WTC11 (cell line): ENCODE measurements around the gene PDZRN4.

Experiments
- ATF1 ChIP-seq: sonication (generic); formaldehyde crosslinking; IDR thresholded peaks from 2 replicates; pipeline ENCODE4 v1.8.1; 2023; ENCODE audit warnings: mild to moderate bottlenecking, moderate library complexity, missing genetic modification reagents
- NR1H2 ChIP-seq: sonication (generic); formaldehyde crosslinking; IDR thresholded peaks from 2 replicates; pipeline ENCODE4 v1.9.0; 2021; ENCODE audit warnings: mild to moderate bottlenecking, moderate library complexity, missing genetic modification reagents
- NR2C2 ChIP-seq: sonication (generic); formaldehyde crosslinking; IDR thresholded peaks from 2 replicates; pipeline ENCODE4 v1.8.0; 2022; ENCODE audit warnings: mild to moderate bottlenecking, missing genetic modification reagents
- TF ChIP-seq, protein P1 (sequence below): fragments of 200-600 bp; IDR thresholded peaks from 2 replicates; pipeline ENCODE4 v1.8.0; 2022; ENCODE audit warnings: antibody characterized with exemption
- TF ChIP-seq, protein P2 (sequence below): sonication (generic); formaldehyde crosslinking; IDR thresholded peaks from 2 replicates; pipeline ENCODE4 v1.8.0; 2022; ENCODE audit warnings: mild to moderate bottlenecking, missing genetic modification reagents
- TF ChIP-seq, protein P3 (sequence below): sonication (generic); formaldehyde crosslinking; IDR thresholded peaks from 2 replicates; pipeline ENCODE4 v1.8.0; 2022; ENCODE audit warnings: missing genetic modification reagents
- TF ChIP-seq, protein P4 (sequence below): sonication (generic); formaldehyde crosslinking; IDR thresholded peaks from 2 replicates; pipeline ENCODE4 v1.8.1; 2023; ENCODE audit warnings: mild to moderate bottlenecking, moderate library complexity, missing genetic modification reagents
- TF ChIP-seq, protein P5 (sequence below): sonication (generic); formaldehyde crosslinking; IDR thresholded peaks from 2 replicates; pipeline ENCODE4 v1.8.1; 2023; ENCODE audit warnings: mild to moderate bottlenecking, missing genetic modification reagents, moderate library complexity

DNA sequence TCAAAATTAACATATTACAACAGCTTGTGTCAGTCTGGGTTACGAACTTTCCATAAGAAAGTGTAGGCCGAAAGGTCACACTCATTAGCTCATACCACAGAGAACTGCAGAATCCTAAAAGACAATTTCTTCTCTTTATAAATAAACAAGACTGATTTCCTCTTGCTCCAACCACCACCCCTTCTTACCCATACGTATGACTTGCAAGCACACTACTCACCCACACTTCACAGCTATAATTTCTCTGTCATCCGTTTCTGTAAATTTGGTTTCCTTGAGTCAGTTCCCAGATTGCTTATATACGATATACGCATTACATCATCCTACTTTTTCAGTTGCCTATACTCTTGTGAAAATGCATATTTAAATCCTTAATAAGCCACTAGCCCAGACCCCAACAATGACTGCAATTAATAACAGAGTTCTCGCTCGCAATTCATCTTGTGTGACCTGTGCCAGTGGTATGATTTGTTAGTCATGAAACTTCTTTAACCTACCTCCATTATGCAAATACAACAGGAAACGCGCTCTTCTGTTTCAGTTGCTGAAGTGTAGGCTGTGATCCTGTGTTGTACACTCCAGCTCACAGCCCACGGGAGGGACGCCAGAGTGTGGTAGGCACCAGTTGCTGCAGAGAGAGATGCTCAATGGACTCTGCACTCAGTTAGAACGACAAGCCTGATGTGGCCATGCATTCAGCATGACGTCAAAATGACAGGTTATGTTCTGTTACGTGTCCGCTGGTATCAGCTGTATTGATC, 417.6 kb downstream of the PDZRN4 start:
- TF ChIP-seq NR1H2: no peak
- TF ChIP-seq, protein P1, sequence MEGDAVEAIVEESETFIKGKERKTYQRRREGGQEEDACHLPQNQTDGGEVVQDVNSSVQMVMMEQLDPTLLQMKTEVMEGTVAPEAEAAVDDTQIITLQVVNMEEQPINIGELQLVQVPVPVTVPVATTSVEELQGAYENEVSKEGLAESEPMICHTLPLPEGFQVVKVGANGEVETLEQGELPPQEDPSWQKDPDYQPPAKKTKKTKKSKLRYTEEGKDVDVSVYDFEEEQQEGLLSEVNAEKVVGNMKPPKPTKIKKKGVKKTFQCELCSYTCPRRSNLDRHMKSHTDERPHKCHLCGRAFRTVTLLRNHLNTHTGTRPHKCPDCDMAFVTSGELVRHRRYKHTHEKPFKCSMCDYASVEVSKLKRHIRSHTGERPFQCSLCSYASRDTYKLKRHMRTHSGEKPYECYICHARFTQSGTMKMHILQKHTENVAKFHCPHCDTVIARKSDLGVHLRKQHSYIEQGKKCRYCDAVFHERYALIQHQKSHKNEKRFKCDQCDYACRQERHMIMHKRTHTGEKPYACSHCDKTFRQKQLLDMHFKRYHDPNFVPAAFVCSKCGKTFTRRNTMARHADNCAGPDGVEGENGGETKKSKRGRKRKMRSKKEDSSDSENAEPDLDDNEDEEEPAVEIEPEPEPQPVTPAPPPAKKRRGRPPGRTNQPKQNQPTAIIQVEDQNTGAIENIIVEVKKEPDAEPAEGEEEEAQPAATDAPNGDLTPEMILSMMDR: no peak
- no peak for TF ChIP-seq NR2C2
- no peak for TF ChIP-seq ATF1 (CRISPR knock-in tag)
- TF ChIP-seq, protein P2, sequence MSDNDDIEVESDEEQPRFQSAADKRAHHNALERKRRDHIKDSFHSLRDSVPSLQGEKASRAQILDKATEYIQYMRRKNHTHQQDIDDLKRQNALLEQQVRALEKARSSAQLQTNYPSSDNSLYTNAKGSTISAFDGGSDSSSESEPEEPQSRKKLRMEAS (CRISPR knock-in tag): no peak
- TF ChIP-seq, protein P3, sequence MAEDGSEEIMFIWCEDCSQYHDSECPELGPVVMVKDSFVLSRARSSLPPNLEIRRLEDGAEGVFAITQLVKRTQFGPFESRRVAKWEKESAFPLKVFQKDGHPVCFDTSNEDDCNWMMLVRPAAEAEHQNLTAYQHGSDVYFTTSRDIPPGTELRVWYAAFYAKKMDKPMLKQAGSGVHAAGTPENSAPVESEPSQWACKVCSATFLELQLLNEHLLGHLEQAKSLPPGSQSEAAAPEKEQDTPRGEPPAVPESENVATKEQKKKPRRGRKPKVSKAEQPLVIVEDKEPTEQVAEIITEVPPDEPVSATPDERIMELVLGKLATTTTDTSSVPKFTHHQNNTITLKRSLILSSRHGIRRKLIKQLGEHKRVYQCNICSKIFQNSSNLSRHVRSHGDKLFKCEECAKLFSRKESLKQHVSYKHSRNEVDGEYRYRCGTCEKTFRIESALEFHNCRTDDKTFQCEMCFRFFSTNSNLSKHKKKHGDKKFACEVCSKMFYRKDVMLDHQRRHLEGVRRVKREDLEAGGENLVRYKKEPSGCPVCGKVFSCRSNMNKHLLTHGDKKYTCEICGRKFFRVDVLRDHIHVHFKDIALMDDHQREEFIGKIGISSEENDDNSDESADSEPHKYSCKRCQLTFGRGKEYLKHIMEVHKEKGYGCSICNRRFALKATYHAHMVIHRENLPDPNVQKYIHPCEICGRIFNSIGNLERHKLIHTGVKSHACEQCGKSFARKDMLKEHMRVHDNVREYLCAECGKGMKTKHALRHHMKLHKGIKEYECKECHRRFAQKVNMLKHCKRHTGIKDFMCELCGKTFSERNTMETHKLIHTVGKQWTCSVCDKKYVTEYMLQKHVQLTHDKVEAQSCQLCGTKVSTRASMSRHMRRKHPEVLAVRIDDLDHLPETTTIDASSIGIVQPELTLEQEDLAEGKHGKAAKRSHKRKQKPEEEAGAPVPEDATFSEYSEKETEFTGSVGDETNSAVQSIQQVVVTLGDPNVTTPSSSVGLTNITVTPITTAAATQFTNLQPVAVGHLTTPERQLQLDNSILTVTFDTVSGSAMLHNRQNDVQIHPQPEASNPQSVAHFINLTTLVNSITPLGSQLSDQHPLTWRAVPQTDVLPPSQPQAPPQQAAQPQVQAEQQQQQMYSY (CRISPR knock-in tag): no peak
- TF ChIP-seq, protein P4, sequence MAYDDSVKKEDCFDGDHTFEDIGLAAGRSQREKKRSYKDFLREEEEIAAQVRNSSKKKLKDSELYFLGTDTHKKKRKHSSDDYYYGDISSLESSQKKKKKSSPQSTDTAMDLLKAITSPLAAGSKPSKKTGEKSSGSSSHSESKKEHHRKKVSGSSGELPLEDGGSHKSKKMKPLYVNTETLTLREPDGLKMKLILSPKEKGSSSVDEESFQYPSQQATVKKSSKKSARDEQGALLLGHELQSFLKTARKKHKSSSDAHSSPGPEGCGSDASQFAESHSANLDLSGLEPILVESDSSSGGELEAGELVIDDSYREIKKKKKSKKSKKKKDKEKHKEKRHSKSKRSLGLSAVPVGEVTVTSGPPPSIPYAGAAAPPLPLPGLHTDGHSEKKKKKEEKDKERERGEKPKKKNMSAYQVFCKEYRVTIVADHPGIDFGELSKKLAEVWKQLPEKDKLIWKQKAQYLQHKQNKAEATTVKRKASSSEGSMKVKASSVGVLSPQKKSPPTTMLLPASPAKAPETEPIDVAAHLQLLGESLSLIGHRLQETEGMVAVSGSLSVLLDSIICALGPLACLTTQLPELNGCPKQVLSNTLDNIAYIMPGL (CRISPR knock-in tag): no peak
- TF ChIP-seq, protein P5, sequence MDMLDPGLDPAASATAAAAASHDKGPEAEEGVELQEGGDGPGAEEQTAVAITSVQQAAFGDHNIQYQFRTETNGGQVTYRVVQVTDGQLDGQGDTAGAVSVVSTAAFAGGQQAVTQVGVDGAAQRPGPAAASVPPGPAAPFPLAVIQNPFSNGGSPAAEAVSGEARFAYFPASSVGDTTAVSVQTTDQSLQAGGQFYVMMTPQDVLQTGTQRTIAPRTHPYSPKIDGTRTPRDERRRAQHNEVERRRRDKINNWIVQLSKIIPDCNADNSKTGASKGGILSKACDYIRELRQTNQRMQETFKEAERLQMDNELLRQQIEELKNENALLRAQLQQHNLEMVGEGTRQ: no peak
